Testis (tissue), 3 donors: Measurements from ENCODE around the gene HCK. TPM values are rescaled to one million over a fixed set of nuclear protein-coding genes. Genes with fewer than 3 reads are reported as not detected.

ENCODE experiments used
- DNase-seq: peaks from one replicate; pipeline ENCODE4 v3.0.0-alpha.2; 2019
- H3K27ac ChIP-seq, 2 donors: fragments of 200-600 bp; sonication (generic); one replicate each; pipeline ENCODE4 v1.5.1; 2019
- H3K27me3 ChIP-seq: fragments of 200-600 bp; sonication (generic); one replicate; pipeline ENCODE4 v1.5.1; 2019
- H3K36me3 ChIP-seq: fragments of 200-600 bp; sonication (generic); one replicate; pipeline ENCODE4 v1.5.1; 2017; ENCODE audit warnings: low read depth; ENCODE audit errors: missing control alignments
- H3K4me1 ChIP-seq: fragments of 200-600 bp; sonication (generic); one replicate; pipeline ENCODE4 v1.5.1; 2019
- H3K4me3 ChIP-seq, 2 donors: fragments of 200-600 bp; sonication (generic); one replicate each; pipeline ENCODE4 v1.5.1; 2017 to 2019
- H3K9me3 ChIP-seq: fragments of 200-600 bp; sonication (generic); one replicate; pipeline ENCODE4 v1.5.1; 2017
- POLR2A ChIP-seq: fragments of 450-650 bp; IDR thresholded peaks from one replicate; pipeline ENCODE4 v1.6.1; 2017; ENCODE audit warnings: antibody characterized with exemption, mild to moderate bottlenecking, moderate library complexity
- WGBS, 2 donors: methylation state at CpG; one replicate each; pipeline ENCODE4 v1.1.5; 2018; 5-methylcytosine and 5-hydroxymethylcytosine counted together
- intact Hi-C: fragments of 100-400 bp; cut with DNase I; formaldehyde crosslinking; loops from one replicate; pipeline ENCODE4 v1.15.1; 2023; ENCODE audit warnings: low total_unique reads
- polyA plus RNA-seq: library from polyadenylated mRNA; stranded (reverse); fragments of 350-450 nt; fragmentation: Illumina TruSeq; extraction: RNeasy Lipid Tissue Mini Kit (QIAGEN cat#74804); gene quantifications from one replicate; pipeline ENCODE4 v1.2.3, GENCODE V29; 2014; ENCODE audit warnings: low read depth, low replicate concordance; ENCODE audit not compliant: insufficient read depth
- total RNA-seq, 2 donors: library from RNA; depleted of rRNA; stranded (reverse); fragments of >200 nt; gene quantifications; one replicate each; pipeline ENCODE4 v1.2.3, GENCODE V29; 2016
- TF ChIP-seq, protein P1 (sequence below), 3 experiments: fragments of 450-650 bp in 2 of 3; fragments of 200-600 bp in 1 of 3; sonication (generic) in 1 of 3; IDR thresholded peaks; one replicate each; pipeline ENCODE4 v1.5.1; 2016 to 2019; ENCODE audit warnings: antibody characterized with exemption in 3 of 3, mild to moderate bottlenecking in 2 of 3, moderate library complexity in 1 of 3

Gene HCK
- total and polyA plus RNA-seq, 3 donors from 2014 or later, result 1.3 to 8.9 (median 4.5) TPM

- no peak for TF ChIP-seq POLR2A
- TF ChIP-seq, protein P1, sequence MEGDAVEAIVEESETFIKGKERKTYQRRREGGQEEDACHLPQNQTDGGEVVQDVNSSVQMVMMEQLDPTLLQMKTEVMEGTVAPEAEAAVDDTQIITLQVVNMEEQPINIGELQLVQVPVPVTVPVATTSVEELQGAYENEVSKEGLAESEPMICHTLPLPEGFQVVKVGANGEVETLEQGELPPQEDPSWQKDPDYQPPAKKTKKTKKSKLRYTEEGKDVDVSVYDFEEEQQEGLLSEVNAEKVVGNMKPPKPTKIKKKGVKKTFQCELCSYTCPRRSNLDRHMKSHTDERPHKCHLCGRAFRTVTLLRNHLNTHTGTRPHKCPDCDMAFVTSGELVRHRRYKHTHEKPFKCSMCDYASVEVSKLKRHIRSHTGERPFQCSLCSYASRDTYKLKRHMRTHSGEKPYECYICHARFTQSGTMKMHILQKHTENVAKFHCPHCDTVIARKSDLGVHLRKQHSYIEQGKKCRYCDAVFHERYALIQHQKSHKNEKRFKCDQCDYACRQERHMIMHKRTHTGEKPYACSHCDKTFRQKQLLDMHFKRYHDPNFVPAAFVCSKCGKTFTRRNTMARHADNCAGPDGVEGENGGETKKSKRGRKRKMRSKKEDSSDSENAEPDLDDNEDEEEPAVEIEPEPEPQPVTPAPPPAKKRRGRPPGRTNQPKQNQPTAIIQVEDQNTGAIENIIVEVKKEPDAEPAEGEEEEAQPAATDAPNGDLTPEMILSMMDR (IDR thresholded peaks at IDR 0.05), result no peak
- Histone ChIP-seq H3K4me3 (no peak overlapping the region), H3K4me1 (no peaks in the 10 kb centered on the region), H3K9me3 (no peaks in the 10 kb centered on the region), H3K27ac (no peak overlapping the region), H3K36me3 (no peaks in the 10 kb centered on the region), H3K27me3 (no peaks in the 10 kb centered on the region)
- no peak for DNase-seq
- intact Hi-C loops, result no loop called here
Observed at GRCh38 chr20:32069711-32070110, 17.7 kb downstream of the HCK start.

DNA sequence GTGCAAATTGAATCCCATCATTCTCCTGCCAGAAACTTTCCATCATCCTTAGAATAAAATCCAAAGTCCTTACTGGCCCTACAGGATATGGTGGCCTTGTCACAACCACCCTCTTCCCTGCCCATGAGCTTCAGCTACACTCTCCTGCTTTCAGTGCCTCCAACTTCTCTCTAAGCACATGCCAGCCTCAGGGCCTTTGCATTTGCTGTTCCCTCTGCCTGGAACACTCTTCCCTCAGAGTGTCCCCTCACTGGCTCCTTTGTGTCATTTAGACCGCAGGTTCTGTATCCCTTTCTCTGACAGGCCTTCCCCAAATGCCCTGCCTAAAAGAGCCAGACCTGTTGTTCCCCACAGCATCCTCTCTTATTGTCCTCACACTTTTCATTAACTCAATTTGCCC lies 18.2 kb downstream of the HCK start:
- Histone ChIP-seq H3K36me3 (no peaks in the 10 kb centered on the region), H3K27ac (no peak overlapping the region), H3K4me3 (no peak overlapping the region), H3K4me1 (no peaks in the 10 kb centered on the region), H3K9me3 (no peaks in the 10 kb centered on the region), H3K27me3 (no peaks in the 10 kb centered on the region)
- intact Hi-C loops, result no loop called here
- no peak for DNase-seq
- TF ChIP-seq POLR2A, result no peak
- TF ChIP-seq, protein P1 (IDR thresholded peaks at IDR 0.05), result no peak
- WGBS, 2 donors, result 71 to 93% methylated on average over 1 of the region's 1 CpG

GRCh38 chr20:32070690-32071213 lies 18.7 kb downstream of the HCK start:
- WGBS, 2 donors, result 52 to 56% methylated on average over 4 of the region's 4 CpGs
- intact Hi-C loops, result no loop called here
- Histone ChIP-seq H3K9me3 (no peaks in the 10 kb centered on the region), H3K27ac (no peak overlapping the region), H3K4me1 (no peaks in the 10 kb centered on the region), H3K4me3 (no peak overlapping the region), H3K36me3 (no peaks in the 10 kb centered on the region), H3K27me3 (no peaks in the 10 kb centered on the region)
- TF ChIP-seq, protein P1 (IDR thresholded peaks at IDR 0.05), result no peak
- no peak for TF ChIP-seq POLR2A
- no peak for DNase-seq

- intact Hi-C loops, result no loop called here
- 84 to 85% methylated on average over 17 of the region's 17 CpGs for WGBS, 2 donors
Observed at GRCh38 chr20:32071395-32072167, 19.5 kb downstream of the HCK start.

More at GRCh38 chr20:32071395-32072167, 19.5 kb downstream of the HCK start:
- Histone ChIP-seq H3K4me1 (no peaks in the 10 kb centered on the region), H3K36me3 (no peaks in the 10 kb centered on the region), H3K27ac (no peak overlapping the region), H3K27me3 (no peaks in the 10 kb centered on the region), H3K4me3 (no peak overlapping the region), H3K9me3 (no peaks in the 10 kb centered on the region)
- TF ChIP-seq POLR2A, result no peak
- TF ChIP-seq, protein P1 (IDR thresholded peaks at IDR 0.05), result no peak
- DNase-seq, result no peak
